CD4-positive, alpha-beta T cell (primary cell): ENCODE results near the gene FOXN4. TPM values are rescaled to one million over a fixed set of nuclear protein-coding genes. Genes with fewer than 3 reads are reported as not detected.

Experiments
- ATAC-seq: fragments of 200-7000 bp; cut with Tn5 transposase; one replicate; pipeline ENCODE4 v1.10.0; 2022; ENCODE audit warnings: mild to moderate bottlenecking; ENCODE audit not compliant: poor library complexity
- CTCF ChIA-PET: fragments of 350-600 bp; sonication (Branson Sonifier 250); formaldehyde crosslinking; loops from one replicate; lab custom pipeline; 2021; ENCODE audit warnings: antibody characterized with exemption, inconsistent platforms; lab: Charles Lee
- POLR2A ChIA-PET: fragments of 350-600 bp; sonication (Branson Sonifier 250); formaldehyde crosslinking; loops from one replicate; lab custom pipeline; 2021; ENCODE audit warnings: antibody characterized with exemption, inconsistent platforms; lab: Charles Lee
- DNase-seq, 14 experiments: peaks; one replicate each; pipeline ENCODE4 v3.0.0-alpha.2; 2013 to 2020; ENCODE audit warnings: mixed read lengths in 2 of 14
- H3K27ac ChIP-seq, 2 donors: one replicate each; pipeline versions ENCODE4 v1.5.1 to v1.7.0; 2013; ENCODE audit warnings: low read length in 2 of 2, low read depth in 1 of 2, mild to moderate bottlenecking in 1 of 2
- H3K27me3 ChIP-seq, 2 experiments: 1 replicate in 1 of 2; 2 replicates in 1 of 2; pipeline versions ENCODE4 v1.6.1 to v1.7.0; 2013; ENCODE audit warnings: low read length in 2 of 2, control low read depth in 1 of 2, mild to moderate bottlenecking in 1 of 2, moderate library complexity in 1 of 2; ENCODE audit not compliant: insufficient read depth in 2 of 2, control insufficient read depth in 1 of 2
- H3K36me3 ChIP-seq: one replicate; pipeline ENCODE4 v1.6.1; 2013; ENCODE audit warnings: low read length, control low read depth; ENCODE audit not compliant: insufficient read depth
- H3K4me1 ChIP-seq: one replicate; pipeline ENCODE4 v1.6.1; 2013; ENCODE audit warnings: low read length, control low read depth; ENCODE audit not compliant: insufficient read depth
- H3K4me3 ChIP-seq: one replicate; pipeline ENCODE4 v1.5.1; 2013; ENCODE audit warnings: mild to moderate bottlenecking, low read length, moderate library complexity
- H3K9me3 ChIP-seq, 2 experiments: 1 replicate in 1 of 2; 2 replicates in 1 of 2; pipeline versions ENCODE4 v1.6.1 to v1.7.0; 2013; ENCODE audit warnings: low read length in 2 of 2, mild to moderate bottlenecking in 2 of 2, control low read depth in 1 of 2, moderate library complexity in 1 of 2; ENCODE audit not compliant: control insufficient read depth in 1 of 2, insufficient read depth in 1 of 2
- H3K27ac Mint-ChIP-seq: one replicate; pipeline ENCODE4 v1.8.0; 2020; ENCODE audit warnings: mixed read lengths
- H3K27me3 Mint-ChIP-seq: one replicate; pipeline ENCODE4 v1.8.0; 2021; ENCODE audit warnings: mixed read lengths
- H3K36me3 Mint-ChIP-seq: one replicate; pipeline ENCODE4 v1.8.0; 2021; ENCODE audit warnings: low read depth, mixed read lengths
- H3K4me1 Mint-ChIP-seq: one replicate; pipeline ENCODE4 v1.8.0; 2021; ENCODE audit warnings: low read depth, mixed read lengths
- H3K4me3 Mint-ChIP-seq: one replicate; pipeline ENCODE4 v1.8.0; 2020; ENCODE audit warnings: mild to moderate bottlenecking, mixed read lengths
- H3K9me3 Mint-ChIP-seq: one replicate; pipeline ENCODE4 v1.8.0; 2020; ENCODE audit warnings: mixed read lengths
- intact Hi-C, 2 experiments: fragments of 100-400 bp; cut with DNase I in 1 of 2; cut with micrococcal nuclease in 1 of 2; formaldehyde crosslinking; loops; one replicate each; pipeline versions ENCODE4 v1.15.1 to v1.9.0; 2023 to 2025; cut with DNase I, micrococcal nuclease
- total RNA-seq, 174 experiments: library from RNA in 2 of 174; stranded (reverse) in 2 of 174; gene quantifications; one replicate each; pipeline ENCODE4 v1.2.3 and lab custom pipeline; 2021 to 2026
- TF ChIP-seq, protein P1 (sequence below): fragments of 200-600 bp; IDR thresholded peaks from one replicate; pipeline ENCODE4 v1.8.0; 2022; ENCODE audit warnings: antibody characterized with exemption, mild to moderate bottlenecking

The FOXN4 gene
- total RNA-seq, 2 experiments from 2014 or later = not detected

DNA sequence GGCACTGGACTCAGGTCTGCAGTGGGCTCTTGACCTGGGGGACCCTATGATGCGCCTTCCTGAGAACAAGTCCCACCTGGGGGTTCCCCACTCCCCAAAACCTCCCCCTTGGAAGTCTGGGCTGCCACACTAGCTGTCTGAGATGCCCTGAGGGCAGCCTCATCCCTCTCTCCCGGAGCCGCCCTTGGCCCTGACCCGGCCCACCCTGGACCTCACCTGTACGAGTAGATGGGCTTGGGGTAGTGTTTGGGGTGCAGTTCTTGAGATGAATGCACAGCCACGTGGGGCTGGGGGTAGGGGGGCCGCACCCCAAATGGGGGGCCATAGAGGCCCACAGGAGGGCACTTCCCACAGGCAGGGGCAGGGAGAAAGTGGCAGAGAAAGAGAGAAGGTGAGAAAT is 21.9 kb downstream of the FOXN4 start:
- Mint-ChIP-seq H3K36me3 (no peaks in the 10 kb centered on the region), H3K27ac (no peak overlapping the region), H3K27me3 (peaks cover 20% of the 10 kb centered on the region), H3K9me3 (no peaks in the 10 kb centered on the region), H3K4me1 (no peaks in the 10 kb centered on the region), H3K4me3 (no peak overlapping the region)
- TF ChIP-seq, protein P1, sequence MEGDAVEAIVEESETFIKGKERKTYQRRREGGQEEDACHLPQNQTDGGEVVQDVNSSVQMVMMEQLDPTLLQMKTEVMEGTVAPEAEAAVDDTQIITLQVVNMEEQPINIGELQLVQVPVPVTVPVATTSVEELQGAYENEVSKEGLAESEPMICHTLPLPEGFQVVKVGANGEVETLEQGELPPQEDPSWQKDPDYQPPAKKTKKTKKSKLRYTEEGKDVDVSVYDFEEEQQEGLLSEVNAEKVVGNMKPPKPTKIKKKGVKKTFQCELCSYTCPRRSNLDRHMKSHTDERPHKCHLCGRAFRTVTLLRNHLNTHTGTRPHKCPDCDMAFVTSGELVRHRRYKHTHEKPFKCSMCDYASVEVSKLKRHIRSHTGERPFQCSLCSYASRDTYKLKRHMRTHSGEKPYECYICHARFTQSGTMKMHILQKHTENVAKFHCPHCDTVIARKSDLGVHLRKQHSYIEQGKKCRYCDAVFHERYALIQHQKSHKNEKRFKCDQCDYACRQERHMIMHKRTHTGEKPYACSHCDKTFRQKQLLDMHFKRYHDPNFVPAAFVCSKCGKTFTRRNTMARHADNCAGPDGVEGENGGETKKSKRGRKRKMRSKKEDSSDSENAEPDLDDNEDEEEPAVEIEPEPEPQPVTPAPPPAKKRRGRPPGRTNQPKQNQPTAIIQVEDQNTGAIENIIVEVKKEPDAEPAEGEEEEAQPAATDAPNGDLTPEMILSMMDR = no peak
- ChIA-PET POLR2A (no interaction called here), CTCF (no interaction called here)
- Histone ChIP-seq H3K27me3 (peaks cover 8 to 17% of the 10 kb centered on the region in 2 experiments), H3K36me3 (no peaks in the 10 kb centered on the region), H3K4me3 (no peak overlapping the region), H3K4me1 (no peaks in the 10 kb centered on the region), H3K9me3 (peaks cover 0 to 11% of the 10 kb centered on the region in 2 experiments), H3K27ac (no peak overlapping the region)
- ATAC-seq (no peak), DNase-seq (no peak)
- intact Hi-C loops = no loop called here

DNA sequence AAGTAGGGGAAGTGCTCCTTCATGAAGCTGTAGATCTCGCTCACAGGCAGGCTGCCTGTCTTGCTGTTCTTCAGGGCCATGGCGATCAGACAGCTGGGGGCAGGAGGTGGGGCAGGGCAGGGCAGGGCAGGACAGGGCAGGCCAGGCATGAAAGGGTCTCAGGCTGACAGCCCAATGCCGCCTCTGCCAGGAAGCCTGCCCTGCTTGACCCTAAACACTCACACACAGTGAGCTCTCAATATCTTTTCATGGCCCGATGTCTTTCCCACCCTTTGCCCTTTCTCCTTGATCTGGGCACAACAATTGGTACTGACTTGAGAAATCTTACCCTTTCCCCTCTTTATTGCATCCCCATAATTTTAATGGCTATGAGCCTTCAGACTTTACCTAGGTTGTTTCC is 22.4 kb downstream of the FOXN4 start:
- no peaks in the 10 kb centered on the region for H3K4me1 Mint-ChIP-seq
- DNase-seq (no peak), ATAC-seq (no peak)
- Histone ChIP-seq H3K4me3 (no peak overlapping the region), H3K36me3 (no peaks in the 10 kb centered on the region), H3K9me3 (peaks cover 0 to 7% of the 10 kb centered on the region in 2 experiments), H3K27ac (no peak overlapping the region), H3K27me3 (peaks cover 3 to 12% of the 10 kb centered on the region in 2 experiments), H3K4me1 (no peaks in the 10 kb centered on the region)
- intact Hi-C loops = no loop called here
- no peaks in the 10 kb centered on the region for H3K36me3 Mint-ChIP-seq
- H3K9me3 Mint-ChIP-seq = no peaks in the 10 kb centered on the region
- ChIA-PET POLR2A (no interaction called here), CTCF (no interaction called here)
- TF ChIP-seq, protein P1 = no peak
- H3K27ac Mint-ChIP-seq = no peak overlapping the region
- H3K4me3 Mint-ChIP-seq = no peak overlapping the region
- H3K27me3 Mint-ChIP-seq = peaks cover 18% of the 10 kb centered on the region

DNA sequence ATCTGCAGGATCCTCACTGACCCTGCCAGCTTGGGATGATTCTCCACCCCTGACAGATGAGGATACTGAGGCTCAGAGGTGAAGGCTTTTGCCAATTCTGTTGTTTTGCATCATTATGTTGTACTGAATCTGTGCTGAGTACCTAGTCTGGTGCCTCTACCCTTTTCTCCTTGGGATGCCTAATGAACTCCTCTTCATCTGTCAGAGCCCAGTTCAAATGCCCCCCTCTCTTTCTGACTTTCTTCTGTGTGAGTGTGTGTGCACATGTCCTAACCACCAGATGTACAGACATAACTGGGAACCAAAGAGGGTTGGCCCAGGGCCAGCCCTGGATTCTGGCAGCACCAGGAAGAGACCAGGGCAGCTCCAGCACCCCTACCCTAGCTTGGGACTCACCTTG is 22.8 kb downstream of the FOXN4 start:
- ATAC-seq = no peak

More for the DNA sequence above, 22.8 kb downstream of the FOXN4 start:
- DNase-seq = no peak
- Histone ChIP-seq H3K4me3 (no peak overlapping the region), H3K4me1 (no peaks in the 10 kb centered on the region), H3K36me3 (no peaks in the 10 kb centered on the region), H3K27ac (no peak overlapping the region), H3K27me3 (peaks cover 0 to 8% of the 10 kb centered on the region in 2 experiments), H3K9me3 (peaks cover 0 to 4% of the 10 kb centered on the region in 2 experiments)
- TF ChIP-seq, protein P1 = no peak
- Mint-ChIP-seq H3K27ac (no peak overlapping the region), H3K4me1 (no peaks in the 10 kb centered on the region), H3K36me3 (no peaks in the 10 kb centered on the region), H3K27me3 (peaks cover 14% of the 10 kb centered on the region), H3K9me3 (no peaks in the 10 kb centered on the region), H3K4me3 (no peak overlapping the region)
- ChIA-PET POLR2A (no interaction called here), CTCF (no interaction called here)
- intact Hi-C loops = no loop called here
